Measurements from ENCODE around the gene FUT8. TPM values are rescaled to one million over a fixed set of nuclear protein-coding genes. Genes with fewer than 3 reads are reported as not detected.

Gene FUT8
- total and polyA plus RNA-seq, 2 of the 8 experiments (the other 6 are each of a cell fraction or from before 2014, with no cell fraction given), result 10.5 to 25.1 TPM

DNA sequence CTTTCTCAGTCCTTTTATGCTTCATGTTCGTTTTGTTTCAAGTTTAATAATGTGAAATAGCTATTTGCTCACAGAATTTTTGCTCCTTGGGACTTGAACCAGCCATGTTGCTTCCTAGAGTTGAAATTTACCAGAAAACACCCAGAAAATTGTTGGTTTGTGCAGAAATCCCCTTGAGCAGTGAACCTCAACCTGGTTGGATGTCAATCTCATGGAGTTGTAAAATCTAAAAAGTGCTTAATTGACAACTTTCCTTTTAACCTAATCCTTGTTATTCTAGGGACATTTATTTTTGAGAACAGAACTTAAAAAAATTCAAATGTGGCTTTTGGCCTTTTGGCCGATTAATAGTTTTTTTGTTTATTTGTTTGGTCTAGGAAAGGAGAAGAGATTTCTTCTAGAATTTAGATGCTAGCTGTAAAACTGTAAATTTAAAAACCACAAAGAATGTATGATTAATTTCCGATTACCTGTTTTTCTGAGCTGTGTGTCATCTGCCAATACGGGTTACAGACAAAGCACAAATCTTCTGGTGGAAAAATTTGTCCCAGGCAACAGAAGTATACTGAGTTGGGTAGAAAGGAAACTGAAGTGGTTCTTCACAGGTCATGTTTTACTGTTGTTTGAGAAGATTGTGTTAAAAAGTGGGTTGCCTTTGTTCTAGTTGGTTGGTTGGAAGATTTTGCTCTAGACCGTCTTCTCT is 154.4 kb downstream of the FUT8 start:
- Histone ChIP-seq H3K4ac (replicated peaks; ENCODE audit: insufficient read length, low read depth, low read length) (no peak overlapping the region), H3K23ac (ENCODE audit: insufficient read length) (no peak overlapping the region), H3K36me3 (ENCODE audit: control insufficient read depth in 2 of 4, insufficient read depth in 4 of 4, low read length in 3 of 4) (no peaks in the 10 kb centered on the region), H4K20me1 (replicated peaks in 1 of 2; ENCODE audit: control insufficient read depth in 1 of 2, insufficient read depth in 2 of 2, low read length in 2 of 2) (no peaks in the 10 kb centered on the region), H3K79me2 (ENCODE audit: control insufficient read depth in 1 of 2, insufficient read depth in 2 of 2, low read length in 2 of 2) (no peaks in the 10 kb centered on the region; a peak in 1 of 4 replicates), H2BK5ac (ENCODE audit: low read depth, low read length) (no peak overlapping the region), H2BK20ac (ENCODE audit: low read length) (no peak overlapping the region), H3K9me3 (ENCODE audit: insufficient read depth in 2 of 2, low read depth in 1 of 2, low read length in 1 of 2) (no peaks in the 10 kb centered on the region), H4K8ac (ENCODE audit: extremely low read depth, insufficient read depth, low read length) (no peak overlapping the region), H3K4me2 (ENCODE audit: insufficient read depth in 1 of 2, low read depth in 2 of 2, low read length in 2 of 2) (no peak overlapping the region), H3K9ac (replicated peaks in 1 of 4; ENCODE audit: extremely low read depth in 1 of 4, low read depth in 3 of 4, low read length in 3 of 4) (no peak overlapping the region), H4K91ac (replicated peaks; ENCODE audit: insufficient read length, low read length) (no peak overlapping the region), H3K27me3 (replicated peaks in 1 of 4; ENCODE audit: control insufficient read depth in 3 of 4, extremely low read depth in 1 of 4, insufficient read depth in 3 of 4, low read length in 3 of 4) (no peaks in the 10 kb centered on the region), H2AK5ac (ENCODE audit: low read depth, low read length) (no peak overlapping the region), H3K4me3 (ENCODE audit: extremely low read depth in 1 of 4, insufficient read depth in 2 of 4, low read depth in 3 of 4, low read length in 4 of 4) (no peak overlapping the region), H3K79me1 (ENCODE audit: low read depth, low read length) (no peaks in the 10 kb centered on the region), H3K4me1 (replicated peaks in 1 of 4; ENCODE audit: control insufficient read depth in 3 of 4, insufficient read depth in 4 of 4, low read length in 3 of 4) (0 out of 7 replicates have a peak, but pooled peaks cover 0 to 2% (median 0%) of the 10 kb centered on the region in 4 experiments), H2BK12ac (ENCODE audit: low read depth, low read length) (no peak overlapping the region), H3K23me2 (ENCODE audit: low read depth, low read length) (no peaks in the 10 kb centered on the region), H2BK120ac (replicated peaks; ENCODE audit: low read depth, low read length) (no peak overlapping the region), H2AFZ (ENCODE audit: low read length) (no peak overlapping the region), H2BK15ac (ENCODE audit: low read length) (no peak overlapping the region), H3K18ac (ENCODE audit: extremely low read depth, low read length) (no peak overlapping the region), H3K14ac (ENCODE audit: insufficient read length) (no peak overlapping the region), H3K27ac (ENCODE audit: low read depth, low read length) (no peak overlapping the region), H3K56ac (replicated peaks; ENCODE audit: insufficient read length, low read depth, low read length) (no peak overlapping the region), H4K5ac (ENCODE audit: insufficient read length, low read depth, low read length) (no peak overlapping the region)
- DNase-seq (ENCODE audit: low read depth in 1 of 2, low spot score in 2 of 2), result no peak
- ChIA-PET POLR2A (ENCODE audit: partially characterized antibody) (no interaction called here), CTCF (ENCODE audit: partially characterized antibody) (no interaction called here)
- WGBS, 2 experiments (ENCODE audit: extremely low coverage in 1 of 2, insufficient coverage in 1 of 2, insufficient read length in 1 of 2, insufficient replicate concordance in 2 of 2, low coverage in 1 of 2, low lambda C conversion rate in 2 of 2, missing lambda C conversion rate in 1 of 2), result 88% methylated on average over 5 of the region's 5 CpGs; no CpG with 5 or more reads in 1 of the 2 experiments
- FAIRE-seq, result no peak
- TF ChIP-seq, protein P1, sequence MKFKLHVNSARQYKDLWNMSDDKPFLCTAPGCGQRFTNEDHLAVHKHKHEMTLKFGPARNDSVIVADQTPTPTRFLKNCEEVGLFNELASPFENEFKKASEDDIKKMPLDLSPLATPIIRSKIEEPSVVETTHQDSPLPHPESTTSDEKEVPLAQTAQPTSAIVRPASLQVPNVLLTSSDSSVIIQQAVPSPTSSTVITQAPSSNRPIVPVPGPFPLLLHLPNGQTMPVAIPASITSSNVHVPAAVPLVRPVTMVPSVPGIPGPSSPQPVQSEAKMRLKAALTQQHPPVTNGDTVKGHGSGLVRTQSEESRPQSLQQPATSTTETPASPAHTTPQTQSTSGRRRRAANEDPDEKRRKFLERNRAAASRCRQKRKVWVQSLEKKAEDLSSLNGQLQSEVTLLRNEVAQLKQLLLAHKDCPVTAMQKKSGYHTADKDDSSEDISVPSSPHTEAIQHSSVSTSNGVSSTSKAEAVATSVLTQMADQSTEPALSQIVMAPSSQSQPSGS (IDR thresholded peaks at IDR 0.05; ENCODE audit: low read length), result no peak
- TF ChIP-seq TAF1 (IDR thresholded peaks at IDR 0.05; ENCODE audit: low read depth, low read length), result no peak
- no peak for TF ChIP-seq TAF7 (optimal IDR thresholded peaks at IDR 0.05; ENCODE audit: borderline replicate concordance, low read depth, low read length)
- TF ChIP-seq KDM4A (IDR thresholded peaks at IDR 0.05; ENCODE audit: low read depth, low read length, severe bottlenecking), result no peak
- TF ChIP-seq RNF2 (IDR thresholded peaks at IDR 0.05; ENCODE audit: borderline replicate concordance, low read depth, low read length, missing control alignments, poor library complexity, severe bottlenecking), result no peak

All from H1 (cell line).